ENCODE results near the gene CLP1. TPM values are rescaled to one million over a fixed set of nuclear protein-coding genes. Genes with fewer than 3 reads are reported as not detected.
A peak's percentile ranks its signal among the peaks of the same experiment; 100 is the strongest.

CLP1 gene
- total and polyA plus RNA-seq, 9 donors, result 5.5 to 11.9 (median 10.5) TPM

DNA sequence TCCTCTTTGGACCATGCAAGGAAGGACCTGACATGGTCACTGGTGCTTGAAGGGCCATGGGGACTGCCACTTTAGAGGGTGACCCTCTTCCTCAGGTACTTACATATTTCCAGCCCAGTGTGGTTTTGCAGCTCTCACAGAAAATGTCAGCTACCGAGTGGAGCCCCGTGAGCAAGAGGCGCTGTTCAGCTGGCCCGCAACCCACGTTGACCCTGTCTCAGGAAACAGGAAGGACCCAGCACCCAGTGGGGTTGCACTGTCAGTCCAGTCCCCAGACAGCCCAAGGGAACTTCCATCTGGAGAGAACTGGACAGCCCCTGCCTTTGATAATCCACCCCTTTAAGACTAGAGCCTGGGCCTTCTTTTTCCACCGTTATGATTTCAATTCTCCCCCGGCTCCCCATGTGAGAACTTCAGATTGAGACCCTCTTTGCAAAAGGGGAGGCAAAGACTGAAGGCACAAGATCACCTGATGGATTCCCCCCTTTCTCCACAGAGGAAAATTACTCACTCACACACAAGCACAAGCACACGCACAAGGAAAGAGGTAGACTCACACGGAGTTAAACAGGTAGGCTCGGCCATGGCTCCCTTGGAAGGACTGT lies 11.3 kb upstream of the CLP1 start:
- TF ChIP-seq EP300 (IDR thresholded peaks at IDR 0.05) (no peak), POLR2A (IDR thresholded peaks at IDR 0.05) (no peak)
- TF ChIP-seq, protein P1, sequence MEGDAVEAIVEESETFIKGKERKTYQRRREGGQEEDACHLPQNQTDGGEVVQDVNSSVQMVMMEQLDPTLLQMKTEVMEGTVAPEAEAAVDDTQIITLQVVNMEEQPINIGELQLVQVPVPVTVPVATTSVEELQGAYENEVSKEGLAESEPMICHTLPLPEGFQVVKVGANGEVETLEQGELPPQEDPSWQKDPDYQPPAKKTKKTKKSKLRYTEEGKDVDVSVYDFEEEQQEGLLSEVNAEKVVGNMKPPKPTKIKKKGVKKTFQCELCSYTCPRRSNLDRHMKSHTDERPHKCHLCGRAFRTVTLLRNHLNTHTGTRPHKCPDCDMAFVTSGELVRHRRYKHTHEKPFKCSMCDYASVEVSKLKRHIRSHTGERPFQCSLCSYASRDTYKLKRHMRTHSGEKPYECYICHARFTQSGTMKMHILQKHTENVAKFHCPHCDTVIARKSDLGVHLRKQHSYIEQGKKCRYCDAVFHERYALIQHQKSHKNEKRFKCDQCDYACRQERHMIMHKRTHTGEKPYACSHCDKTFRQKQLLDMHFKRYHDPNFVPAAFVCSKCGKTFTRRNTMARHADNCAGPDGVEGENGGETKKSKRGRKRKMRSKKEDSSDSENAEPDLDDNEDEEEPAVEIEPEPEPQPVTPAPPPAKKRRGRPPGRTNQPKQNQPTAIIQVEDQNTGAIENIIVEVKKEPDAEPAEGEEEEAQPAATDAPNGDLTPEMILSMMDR (IDR thresholded peaks at IDR 0.05), result no peak
- intact Hi-C loops (cut with DNase I), result loop anchor here in 2 of 4 donors (10.0 kb wide), 2 partner anchors 191 to 321 kb away; partner anchors contain the start of gene TNKS1BP1 (in 1 of the 2)
- no peaks in the 10 kb centered on the region for H3K36me3 ChIP-seq
- 23 to 30% (median 27%) methylated on average over 10 of the region's 10 CpGs for WGBS, 3 donors
- peak in 2 of 5 donors; percentile 37 to 39 for DNase-seq
- H3K4me3 ChIP-seq, result no peak overlapping the region
- peak overlapping the region; percentile 7 to 59 for H3K27ac ChIP-seq
- H3K27me3 ChIP-seq, result no peaks in the 10 kb centered on the region
- no peaks in the 10 kb centered on the region for H3K9me3 ChIP-seq
- H3K4me1 ChIP-seq (ENCODE audit: insufficient read depth), result peaks cover 26% of the 10 kb centered on the region

DNA sequence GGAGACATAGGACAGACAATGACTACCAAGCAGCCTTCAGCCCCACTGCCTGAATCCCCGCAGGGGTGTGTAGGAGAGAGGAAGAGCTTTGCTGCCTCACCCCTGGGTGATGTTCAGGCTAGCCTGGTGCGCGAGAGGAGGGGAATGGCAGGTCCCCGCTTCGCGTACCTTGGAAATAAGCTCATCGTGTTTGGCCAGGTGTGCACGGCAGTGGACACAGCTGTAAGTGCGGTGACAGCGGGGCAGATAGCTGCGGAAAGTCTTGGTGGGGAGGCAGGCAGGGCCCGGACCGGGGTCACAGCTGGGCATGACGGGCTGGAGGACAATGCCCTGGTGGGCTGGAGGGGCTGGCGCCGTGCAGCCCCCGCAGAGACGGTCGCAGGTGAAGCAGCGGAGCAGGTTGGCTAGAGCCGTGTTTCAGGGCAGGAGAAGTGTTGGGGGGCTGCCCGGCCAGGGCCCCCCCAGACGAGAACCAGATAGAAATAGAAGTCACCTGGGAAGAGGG lies 10.7 kb upstream of the CLP1 start:
- H3K27ac ChIP-seq, result peak overlapping the region; percentile 7 to 59
- peaks cover 26% of the 10 kb centered on the region for H3K4me1 ChIP-seq (ENCODE audit: insufficient read depth)
- H3K27me3 ChIP-seq, result no peaks in the 10 kb centered on the region
- no peak overlapping the region for H3K4me3 ChIP-seq
- WGBS, 3 donors, result 5 to 10% (median 6%) methylated on average over 23 of the region's 23 CpGs
- TF ChIP-seq, protein P1 (IDR thresholded peaks at IDR 0.05), result no peak
- intact Hi-C loops (cut with DNase I), result loop anchor here in 2 of 4 donors (10.0 kb wide), 2 partner anchors 192 to 322 kb away; partner anchors contain the start of gene TNKS1BP1 (in 1 of the 2)
- H3K9me3 ChIP-seq, result no peaks in the 10 kb centered on the region
- no peaks in the 10 kb centered on the region for H3K36me3 ChIP-seq
- DNase-seq, result peak in 3 of 5 donors; percentile 43 to 53 (median 45)

DNA sequence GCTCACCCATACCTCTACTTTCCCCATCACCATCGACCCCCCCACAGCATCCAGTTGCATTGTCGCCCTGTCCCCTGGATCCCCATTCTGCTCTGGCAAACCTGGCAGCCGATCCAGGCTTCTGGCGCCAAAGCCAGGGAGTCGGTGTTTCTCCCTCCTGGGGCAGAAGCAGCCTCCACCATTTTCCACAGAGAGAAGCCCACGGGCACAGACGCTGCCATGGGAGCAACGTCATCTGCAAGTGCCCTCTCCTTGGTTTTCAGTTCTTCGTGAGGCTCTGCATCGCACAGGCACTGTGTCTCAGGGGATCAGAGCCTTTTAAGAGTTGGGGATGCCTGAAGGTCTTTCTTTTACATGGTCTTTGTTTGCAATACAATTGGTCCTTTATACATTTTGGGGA lies 10.2 kb upstream of the CLP1 start:
- peak in 4 of 5 donors; percentile 43 to 57 (median 50) for DNase-seq
- Histone ChIP-seq H3K4me1 (ENCODE audit: insufficient read depth) (peaks cover 27% of the 10 kb centered on the region), H3K9me3 (no peaks in the 10 kb centered on the region), H3K27ac (peak overlapping the region; percentile 7 to 59), H3K27me3 (no peaks in the 10 kb centered on the region), H3K4me3 (no peak overlapping the region), H3K36me3 (no peaks in the 10 kb centered on the region)
- 1 to 5% (median 4%) methylated on average over 10 of the region's 10 CpGs for WGBS, 3 donors
- no peak for TF ChIP-seq POLR2A (IDR thresholded peaks at IDR 0.05)
- TF ChIP-seq, protein P1 (IDR thresholded peaks at IDR 0.05), result no peak
- no peak for TF ChIP-seq EP300 (IDR thresholded peaks at IDR 0.05)
- intact Hi-C loops (cut with DNase I), result loop anchor here in 2 of 4 donors (10.0 kb wide), 2 partner anchors 193 to 323 kb away; partner anchors contain the start of gene TNKS1BP1 (in 1 of the 2)

DNA sequence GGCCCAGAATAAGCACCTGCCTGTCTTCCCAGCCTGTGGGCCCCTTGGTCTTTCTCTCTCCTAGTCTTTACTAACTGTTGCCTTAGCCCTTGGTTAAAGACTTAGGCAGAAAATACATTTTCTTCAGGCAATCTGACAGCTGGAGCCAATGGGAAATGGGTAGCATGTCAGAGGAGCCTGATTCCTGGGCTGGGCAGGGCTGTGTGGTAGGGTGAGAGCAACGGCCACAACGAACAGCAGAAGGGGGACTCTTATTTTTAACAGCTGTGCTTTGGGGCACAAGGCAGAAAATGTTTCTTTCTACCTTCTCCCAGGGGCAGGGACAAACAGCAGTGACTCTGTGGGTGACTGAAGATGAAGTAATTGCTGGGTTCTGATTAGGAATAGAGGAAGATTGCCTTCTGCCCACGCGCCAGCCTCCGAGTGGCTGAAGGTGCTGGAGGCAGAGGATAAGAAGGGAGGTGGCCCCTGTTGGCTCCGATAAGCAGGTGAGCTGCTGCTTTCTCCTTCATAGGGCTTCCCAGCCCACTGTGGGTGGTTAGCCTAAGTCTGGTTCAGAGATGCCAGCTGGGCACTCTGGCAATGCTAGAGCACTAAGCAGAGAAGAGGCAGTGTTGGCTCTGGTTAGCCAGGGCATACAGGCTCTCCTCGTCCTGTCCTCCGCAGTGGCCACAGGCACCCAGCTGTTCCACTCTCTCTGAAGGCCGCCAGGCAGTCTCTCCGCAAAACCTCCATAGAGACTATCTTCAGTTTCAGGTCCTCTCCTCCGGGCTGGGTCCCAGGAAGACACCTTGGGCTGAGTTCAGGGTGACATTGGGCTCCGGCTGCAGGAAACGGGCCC lies 9.4 kb upstream of the CLP1 start:
- H3K9me3 ChIP-seq, result no peaks in the 10 kb centered on the region
- no peaks in the 10 kb centered on the region for H3K36me3 ChIP-seq
- TF ChIP-seq, protein P1 (IDR thresholded peaks at IDR 0.05), result no peak
- TF ChIP-seq EP300 (IDR thresholded peaks at IDR 0.05), result no peak
- H3K4me3 ChIP-seq, result peak overlapping the region; percentile 47
- H3K4me1 ChIP-seq (ENCODE audit: insufficient read depth), result peaks cover 27% of the 10 kb centered on the region
- no peak overlapping the region for H3K27ac ChIP-seq
- WGBS, 3 donors, result 3 to 6% (median 4%) methylated on average over 13 of the region's 13 CpGs
- peak in 3 of 5 donors; percentile 37 to 44 (median 43) for DNase-seq
- H3K27me3 ChIP-seq, result no peaks in the 10 kb centered on the region
- intact Hi-C loops (cut with DNase I), result loop anchor here in 2 of 4 donors (10.0 kb wide), 2 partner anchors 193 to 323 kb away; partner anchors contain the start of gene TNKS1BP1 (in 1 of the 2)
